NCI-H2196 treated with DMSO at 0.1 percent for 48 hours (cell line): ENCODE results near the gene SUPT20H.

Source experiments
- DNase-seq: peaks from one replicate; lab custom pipeline; 2025; ENCODE audit not compliant: unreplicated experiment; lab: John Stamatoyannopoulos, UW

Gene SUPT20H

DNA sequence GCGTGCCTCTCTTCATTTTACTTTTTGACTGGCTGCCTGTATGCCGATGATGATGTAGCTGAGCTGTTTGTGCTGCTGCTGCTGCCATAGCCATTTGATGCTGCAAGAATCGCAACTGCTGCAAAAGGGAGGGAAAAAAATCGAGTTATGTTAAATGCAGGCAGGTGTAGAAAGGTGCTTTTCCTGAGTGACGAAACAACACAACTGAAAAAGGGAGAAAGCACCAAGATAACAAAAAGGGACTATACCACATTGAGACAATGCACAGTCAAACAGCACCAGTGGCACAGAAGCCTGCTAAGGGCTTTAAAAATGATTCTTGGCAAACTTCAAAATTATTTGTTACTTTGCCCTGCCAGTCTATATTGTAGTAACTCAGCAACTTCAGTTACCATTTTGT, 49.8 kb downstream of the SUPT20H start:
- no peak for DNase-seq

DNA sequence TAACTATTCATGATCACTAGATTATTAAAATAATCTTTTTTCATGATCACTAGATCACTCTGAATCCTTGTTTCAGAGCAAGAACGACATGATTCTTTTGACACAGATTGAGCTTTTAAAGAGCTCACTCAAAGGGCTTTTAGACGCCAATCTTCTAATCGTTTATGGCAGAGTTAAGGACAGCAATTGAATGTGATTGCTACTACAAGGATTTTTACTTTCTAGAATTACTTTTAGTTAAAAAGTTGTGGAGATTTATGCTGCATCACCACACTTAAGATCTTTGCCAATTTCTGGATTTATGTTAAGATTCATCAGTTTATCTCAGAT, 57.6 kb downstream of the SUPT20H start:
- no peak for DNase-seq

DNA sequence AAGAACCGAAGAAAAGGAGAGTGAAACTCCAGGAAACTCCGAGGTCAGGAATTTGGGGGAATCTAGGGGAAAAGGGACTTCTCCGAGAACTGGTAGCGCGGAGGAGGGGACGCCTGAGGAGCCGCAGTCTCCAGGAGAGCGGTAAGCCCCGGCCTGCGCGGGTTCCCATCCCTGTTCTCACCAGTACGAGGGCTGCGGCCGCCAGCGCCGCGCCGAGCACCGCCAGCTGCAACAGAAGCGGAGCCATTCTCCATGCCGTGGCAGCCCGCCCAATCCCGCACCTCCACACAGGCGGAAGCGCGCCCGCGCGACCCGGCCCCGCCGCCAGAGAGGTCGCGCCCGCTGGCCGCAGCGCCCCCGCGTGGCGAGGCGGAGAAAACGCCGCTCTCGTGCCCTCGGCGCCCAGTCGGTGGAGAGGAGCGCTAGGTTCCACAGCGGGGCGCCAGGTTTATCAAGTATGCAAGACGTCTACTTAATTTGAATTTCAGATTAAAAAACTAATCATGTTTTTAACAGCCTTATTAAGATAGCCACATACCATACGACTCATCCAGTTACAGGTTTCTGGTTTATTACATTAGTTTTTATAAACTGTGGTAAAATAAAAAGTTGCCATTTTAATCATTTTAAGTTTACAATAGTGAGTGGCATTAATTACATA, 60.3 kb downstream of the SUPT20H start, which contains the start of gene ALG5:
Gene ALG5 (minus strand): TSS at position 287 of the 661 bp plus-strand sequence. CDS start 40 bp downstream, at position 247.
- peak; percentile 48 for DNase-seq

DNA sequence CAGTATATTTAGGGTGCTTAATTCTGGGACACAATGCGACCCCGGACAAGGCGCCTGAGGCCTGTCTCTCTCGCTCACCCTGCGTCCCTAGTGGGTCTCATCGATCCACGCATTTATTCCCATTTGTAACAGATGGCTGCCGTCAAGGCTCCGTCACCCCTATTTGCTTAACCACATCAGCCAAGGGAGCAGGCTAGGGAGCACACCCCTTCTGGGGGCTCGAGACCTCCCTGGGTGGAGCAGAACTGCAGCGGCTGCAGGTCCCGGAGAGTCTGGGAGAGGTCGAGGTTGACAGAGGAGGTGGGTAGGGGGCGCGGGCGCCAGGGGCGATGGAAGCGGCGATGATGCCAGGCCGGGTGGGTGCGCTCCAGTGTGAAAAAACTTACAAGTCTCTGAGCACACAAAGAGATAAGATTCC, 60.9 kb downstream of the SUPT20H start:
- no peak for DNase-seq

DNA sequence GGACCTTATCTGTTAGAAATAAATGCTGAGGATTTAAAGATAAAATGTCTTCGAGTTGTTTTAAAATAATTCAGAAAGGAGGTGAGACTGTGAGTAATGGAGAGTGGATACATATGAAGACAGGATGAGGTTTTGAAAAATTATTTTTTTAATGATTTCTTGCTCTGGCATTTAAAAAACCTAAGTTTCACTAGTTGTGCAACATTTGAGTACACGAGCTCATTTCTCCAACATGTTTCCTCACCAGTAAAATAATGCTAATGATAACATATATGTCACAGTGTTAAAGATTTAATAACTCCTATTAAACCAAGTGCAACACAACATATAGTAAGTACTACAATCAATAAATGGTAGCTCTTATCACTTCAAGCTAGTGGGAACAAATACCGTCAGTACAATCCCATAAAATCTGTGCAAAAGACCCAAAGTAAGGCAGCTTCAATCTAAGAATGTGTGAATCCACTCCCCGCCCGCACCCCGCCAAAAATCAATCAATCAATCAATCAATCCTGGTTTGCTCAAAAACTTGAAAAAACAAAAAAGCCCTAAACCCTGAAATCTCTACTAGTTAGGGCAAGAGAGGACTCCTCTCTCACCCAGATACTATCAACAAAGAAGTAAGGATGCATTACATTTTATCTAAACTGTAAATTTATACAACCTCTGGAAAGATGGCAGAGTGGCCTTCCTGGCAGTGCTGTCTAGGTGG, 61.6 kb downstream of the SUPT20H start:
- DNase-seq: no peak

DNA sequence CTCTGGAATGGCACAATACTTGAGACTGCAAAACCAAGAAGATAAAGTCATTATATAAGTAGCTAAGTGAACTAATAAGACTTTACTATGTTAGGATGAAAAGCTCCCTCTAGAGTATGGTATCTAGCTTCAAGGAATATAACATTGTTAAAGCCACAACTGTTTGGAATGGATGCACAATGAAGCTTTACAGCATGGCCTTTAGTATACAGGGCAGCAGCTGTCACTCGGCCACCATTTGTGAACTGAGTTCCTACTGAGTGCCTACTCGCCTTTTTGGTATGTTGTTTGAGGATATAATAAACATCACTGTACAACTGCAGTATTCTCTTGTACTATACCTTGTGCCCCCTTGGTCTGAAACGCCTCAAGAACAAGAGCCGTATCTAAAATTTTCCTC, 67.1 kb downstream of the SUPT20H start:
- DNase-seq: no peak

DNA sequence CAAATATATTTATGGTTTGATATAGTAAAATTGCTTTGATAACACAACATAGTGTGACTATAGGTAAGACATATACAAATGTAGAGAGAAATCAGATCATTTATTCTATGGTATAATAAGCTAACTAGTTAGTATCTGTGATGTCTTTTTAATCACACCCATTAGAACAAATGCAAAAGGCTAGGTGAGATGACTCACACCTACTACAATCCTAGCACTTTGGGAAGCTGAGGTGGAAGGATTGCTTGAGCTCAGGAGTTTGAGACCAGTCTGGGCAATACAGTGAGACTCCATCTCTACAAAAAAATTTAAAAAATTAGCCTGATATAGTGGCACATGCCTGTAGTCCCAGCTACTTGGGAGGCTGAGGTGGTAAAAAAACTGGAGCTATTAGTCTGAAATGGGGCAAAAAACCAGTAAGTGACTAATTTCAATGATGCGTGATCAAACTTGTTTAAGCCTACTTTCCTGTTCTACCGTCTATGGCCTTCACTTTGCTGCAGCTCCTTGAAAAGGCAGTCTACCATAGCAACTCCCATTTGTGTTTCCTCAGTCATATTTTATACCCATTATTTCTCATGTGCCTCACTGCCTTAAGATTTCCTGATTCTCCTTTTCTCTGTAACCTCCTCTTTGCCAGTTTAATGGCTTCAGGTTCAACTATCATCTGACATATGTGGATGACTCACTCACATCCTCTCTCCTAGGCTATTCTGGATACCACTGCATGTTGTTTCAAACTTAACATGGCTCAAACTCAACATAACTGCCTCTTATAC, 72.8 kb downstream of the SUPT20H start:
- no peak for DNase-seq

DNA sequence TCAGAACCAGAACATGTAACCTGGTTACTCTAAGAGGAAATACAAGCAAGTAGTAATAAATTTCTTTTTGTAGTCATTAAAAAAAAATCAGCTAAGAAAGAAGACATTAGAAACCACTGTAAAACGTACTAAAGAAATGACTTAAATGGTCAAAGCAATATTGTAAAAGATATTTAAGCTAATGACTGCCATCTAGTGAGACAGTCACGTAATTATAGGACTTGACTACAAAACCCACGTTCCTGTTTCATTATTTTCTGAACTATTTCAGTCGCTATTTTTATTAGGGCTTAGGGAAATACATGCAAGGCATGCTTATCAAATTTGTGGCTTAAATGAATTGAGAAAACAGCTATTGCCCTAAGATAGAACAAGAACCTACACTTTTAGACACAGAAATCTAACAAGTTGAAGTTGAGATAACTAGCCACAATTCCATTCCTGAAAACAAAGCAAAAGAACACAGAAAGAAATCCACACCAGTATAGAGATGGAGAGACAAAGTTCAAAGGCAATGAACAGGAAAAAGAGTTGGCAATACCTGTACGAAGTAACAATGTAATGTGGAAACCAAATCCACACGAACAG, 78.2 kb downstream of the SUPT20H start:
- no peak for DNase-seq

DNA sequence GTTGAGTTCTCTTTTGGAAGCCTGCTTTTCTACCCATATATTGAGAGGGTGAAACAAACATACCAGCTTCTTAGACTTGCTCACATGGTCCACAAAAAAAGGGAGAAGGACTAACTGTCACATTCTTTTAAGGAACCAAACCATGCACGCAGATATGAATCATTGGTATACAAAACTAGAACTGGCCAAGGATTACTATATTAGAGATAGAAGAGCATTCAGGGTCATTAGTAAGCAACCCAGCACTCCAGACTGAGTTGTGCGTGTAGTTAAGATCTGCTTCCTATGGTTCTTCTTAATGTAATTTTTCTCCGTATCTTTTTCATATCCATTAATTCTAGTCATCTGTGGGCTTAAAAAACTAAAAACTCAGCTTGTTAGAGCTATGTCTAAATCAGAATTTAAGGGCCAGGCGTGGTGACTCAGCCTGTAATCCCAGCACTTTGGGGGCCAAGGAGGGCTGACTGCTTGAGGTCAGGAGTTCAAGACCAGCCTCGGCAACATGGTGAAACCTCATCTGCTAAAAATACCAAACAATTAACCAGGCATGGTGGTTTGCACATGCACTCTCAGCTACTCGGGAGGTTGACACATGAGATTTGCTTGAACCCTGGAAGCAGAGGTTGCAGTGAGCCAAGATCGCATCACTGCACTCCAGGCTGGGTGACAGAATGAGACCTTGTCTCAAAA, 80.0 kb downstream of the SUPT20H start:
- no peak for DNase-seq

DNA sequence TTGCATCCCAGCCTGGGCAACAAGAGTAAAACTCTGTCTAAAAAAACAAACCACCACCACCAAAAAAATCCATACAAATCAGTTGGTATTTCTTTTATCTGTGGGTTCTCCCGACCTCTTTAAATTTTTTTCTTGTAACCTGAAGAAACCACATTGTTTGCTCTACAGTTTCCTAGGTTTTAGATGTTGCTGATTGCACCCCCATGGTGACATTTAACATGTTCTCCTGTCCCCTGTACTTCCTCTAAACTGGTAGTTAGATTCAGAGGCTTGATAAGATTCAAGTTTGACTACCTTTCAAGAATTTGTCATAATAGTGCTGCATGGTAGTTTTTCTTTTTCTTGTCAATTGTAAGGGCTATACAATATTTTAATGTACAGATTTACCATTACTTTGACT, 84.3 kb downstream of the SUPT20H start:
- DNase-seq: no peak

DNA sequence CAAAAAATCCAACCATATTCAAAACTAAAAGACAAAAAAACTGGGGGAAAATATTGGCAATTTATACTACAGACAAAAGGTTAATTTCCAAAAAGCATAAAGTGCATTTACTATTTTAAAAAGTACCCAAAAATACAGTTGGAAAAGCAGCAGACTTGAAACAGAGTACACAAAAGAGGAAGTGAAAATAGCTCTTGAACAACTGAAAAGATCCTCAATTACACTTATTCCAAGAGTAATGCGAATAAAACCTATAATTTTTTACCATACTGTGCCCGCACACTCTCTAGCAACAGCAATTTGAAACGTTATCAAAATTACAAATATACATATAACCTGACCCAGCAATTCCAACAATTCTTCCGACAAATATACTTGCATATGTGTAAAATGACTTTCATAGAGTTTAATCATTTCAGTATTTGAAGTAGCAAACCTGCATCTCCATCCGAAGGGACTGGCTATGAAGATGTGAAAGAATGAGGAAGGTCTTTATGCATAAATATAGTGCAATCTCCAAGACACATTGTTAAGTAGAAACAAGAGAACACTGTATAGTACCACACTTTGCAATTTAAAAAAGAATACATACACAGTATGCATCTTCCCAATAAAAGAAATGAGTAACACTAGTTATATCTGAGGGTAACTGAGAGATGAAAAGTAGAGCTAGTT, 85.7 kb downstream of the SUPT20H start:
- DNase-seq: no peak

DNA sequence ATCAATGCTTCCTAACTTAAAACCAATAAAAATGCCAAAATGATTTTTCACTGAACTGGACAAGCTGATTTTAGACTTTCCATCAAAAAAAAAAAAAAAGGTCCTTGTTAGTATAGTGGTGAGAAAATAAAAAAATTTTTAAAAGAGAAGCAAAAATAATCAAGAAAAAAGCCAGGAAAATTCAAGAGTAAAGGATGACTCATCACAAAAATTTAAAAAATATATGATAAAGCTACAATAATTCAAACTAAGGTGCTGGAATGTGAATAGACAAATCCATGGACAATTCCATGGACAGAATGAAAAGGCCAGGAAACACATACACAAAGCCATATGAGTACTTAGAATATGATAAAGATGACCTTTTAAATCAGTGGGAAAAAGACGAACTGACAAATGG, 86.5 kb downstream of the SUPT20H start:
- DNase-seq: no peak

DNA sequence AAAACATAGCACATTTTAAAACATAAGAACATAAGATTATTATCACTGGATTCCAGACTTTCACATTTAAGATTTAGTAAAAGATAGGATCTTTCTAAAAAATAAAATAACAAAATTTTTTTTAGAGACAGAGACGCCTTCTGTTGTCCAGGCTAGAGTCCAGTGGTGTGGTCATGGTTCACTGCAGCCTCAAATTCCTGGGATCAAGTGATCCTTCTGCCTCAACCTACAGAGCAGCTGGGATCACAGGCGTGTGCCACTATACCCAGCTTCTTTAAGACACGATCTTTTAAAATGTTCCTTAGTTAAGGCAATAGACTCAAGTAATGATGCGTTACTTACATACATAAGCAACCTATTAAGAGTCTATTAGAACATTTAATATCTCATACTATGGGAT, 93.1 kb downstream of the SUPT20H start:
- DNase-seq: no peak

DNA sequence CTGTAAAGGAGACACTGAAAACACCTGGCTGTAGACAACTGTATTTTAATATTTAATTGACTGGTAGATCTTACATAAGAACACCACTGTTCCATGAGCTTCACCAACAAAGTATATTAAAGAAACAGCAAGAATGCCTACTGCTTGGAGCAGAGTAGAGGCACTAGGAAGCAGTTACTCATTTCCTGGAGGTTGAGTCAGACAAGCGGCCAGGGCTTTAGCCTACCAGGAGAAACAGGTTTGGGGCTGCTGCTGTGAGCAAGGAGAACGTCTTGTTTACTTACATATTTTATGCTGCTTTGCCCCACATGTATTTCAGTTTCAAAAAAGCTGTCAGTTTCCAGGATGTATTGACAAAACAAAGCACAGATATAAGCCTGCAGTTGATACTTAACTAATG, 93.7 kb downstream of the SUPT20H start:
- no peak for DNase-seq

DNA sequence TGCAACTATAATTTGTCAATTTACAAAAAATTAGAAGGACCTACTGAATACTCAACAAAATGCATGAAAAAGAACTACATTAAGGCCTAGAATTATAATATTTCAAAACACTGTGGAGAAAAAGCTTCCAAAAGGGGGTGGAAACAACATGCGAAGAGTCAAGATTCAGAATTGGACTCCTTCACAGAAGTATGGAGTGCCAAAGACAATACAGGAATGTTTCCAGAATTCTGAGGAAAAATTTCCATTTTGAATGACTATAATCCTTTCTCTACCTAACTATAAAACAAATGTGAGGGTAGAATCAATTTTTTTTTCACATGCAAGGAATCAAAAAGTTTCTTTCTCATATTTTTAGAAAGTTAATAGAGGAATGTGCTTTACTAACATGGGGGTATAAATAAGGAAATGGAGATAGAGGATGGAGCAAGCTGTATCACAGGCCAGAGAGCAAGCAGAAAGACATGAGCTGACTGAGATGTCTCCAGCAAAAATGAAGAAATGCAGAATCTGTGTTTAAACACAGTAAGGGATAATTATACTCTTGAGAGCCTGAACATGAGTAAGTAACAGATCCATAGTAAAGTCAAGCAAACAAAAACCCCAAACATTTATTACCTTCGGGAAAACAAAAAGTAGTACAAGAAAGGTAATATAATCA, 99.9 kb downstream of the SUPT20H start:
- no peak for DNase-seq
